Loucy (cell line): ENCODE measurements around the gene CCDC88C.

Experiments
- H2AFZ ChIP-seq: fragments of 200-600 bp; sonication (generic); 2 replicates; pipeline ENCODE4 v1.6.0; 2016; ENCODE audit warnings: antibody characterized with exemption, mild to moderate bottlenecking, low read length, moderate library complexity
- H3F3A ChIP-seq: fragments of 200-600 bp; 2 replicates; pipeline ENCODE4 v1.6.0; 2016; ENCODE audit warnings: antibody characterized with exemption, low read depth, mild to moderate bottlenecking
- H3K27me3 ChIP-seq: fragments of 200-600 bp; sonication (generic); 2 replicates; pipeline ENCODE4 v1.6.1; 2014; ENCODE audit warnings: low read length, mild to moderate bottlenecking; ENCODE audit not compliant: insufficient read depth, poor library complexity, severe bottlenecking
- H3K36me3 ChIP-seq: fragments of 200-600 bp; sonication (generic); 2 replicates; pipeline ENCODE4 v1.6.1; 2016; ENCODE audit warnings: low read length; ENCODE audit not compliant: insufficient read depth
- H3K4me1 ChIP-seq: fragments of 200-600 bp; sonication (generic); 2 replicates; pipeline ENCODE4 v1.5.1; 2014; ENCODE audit warnings: low read length, mild to moderate bottlenecking; ENCODE audit not compliant: insufficient read depth, poor library complexity, severe bottlenecking
- H3K4me2 ChIP-seq: fragments of 200-600 bp; sonication (generic); 2 replicates; pipeline ENCODE4 v1.6.0; 2014; ENCODE audit warnings: antibody characterized with exemption, low read length, low read depth, mild to moderate bottlenecking; ENCODE audit not compliant: poor library complexity, severe bottlenecking
- H3K4me3 ChIP-seq: fragments of 200-600 bp; sonication (generic); 2 replicates; pipeline ENCODE4 v1.5.1; 2014; ENCODE audit warnings: low read length, mild to moderate bottlenecking, mixed read lengths; ENCODE audit not compliant: poor library complexity, severe bottlenecking
- H3K79me2 ChIP-seq: fragments of 200-600 bp; sonication (generic); 2 replicates; pipeline ENCODE4 v1.6.1; 2014; ENCODE audit warnings: low read length; ENCODE audit not compliant: insufficient read depth
- H3K9ac ChIP-seq: fragments of 200-600 bp; sonication (generic); 2 replicates; pipeline ENCODE4 v1.6.0; 2014; ENCODE audit warnings: mild to moderate bottlenecking, low read depth, low read length, moderate library complexity; ENCODE audit not compliant: poor library complexity, severe bottlenecking
- H3K9me2 ChIP-seq: fragments of 200-600 bp; sonication (generic); replicated peaks from 2 replicates; pipeline ENCODE4 v1.6.1; 2016; ENCODE audit warnings: low read depth, low read length, mixed read lengths
- H3K9me3 ChIP-seq: fragments of 200-600 bp; sonication (generic); 2 replicates; pipeline ENCODE4 v1.6.1; 2014; ENCODE audit warnings: mild to moderate bottlenecking, antibody characterized with exemption, low read length, low read depth; ENCODE audit not compliant: insufficient read depth
- H4K20me1 ChIP-seq: fragments of 200-600 bp; sonication (generic); 2 replicates; pipeline ENCODE4 v1.6.0; 2014; ENCODE audit warnings: antibody characterized with exemption, low read length, mild to moderate bottlenecking; ENCODE audit not compliant: insufficient read depth, poor library complexity, severe bottlenecking
- CTCF ChIP-seq: fragments of 200-600 bp; sonication (generic); conservative IDR thresholded peaks from 2 replicates; pipeline ENCODE4 v1.5.1; 2014; ENCODE audit warnings: mild to moderate bottlenecking, antibody characterized with exemption, low read length
- EZH2phosphoT487 ChIP-seq: fragments of 200-600 bp; IDR thresholded peaks from 2 replicates; pipeline ENCODE4 v1.6.1; 2018; ENCODE audit warnings: antibody characterized with exemption, mild to moderate bottlenecking, moderate library complexity, borderline replicate concordance

Gene CCDC88C

DNA sequence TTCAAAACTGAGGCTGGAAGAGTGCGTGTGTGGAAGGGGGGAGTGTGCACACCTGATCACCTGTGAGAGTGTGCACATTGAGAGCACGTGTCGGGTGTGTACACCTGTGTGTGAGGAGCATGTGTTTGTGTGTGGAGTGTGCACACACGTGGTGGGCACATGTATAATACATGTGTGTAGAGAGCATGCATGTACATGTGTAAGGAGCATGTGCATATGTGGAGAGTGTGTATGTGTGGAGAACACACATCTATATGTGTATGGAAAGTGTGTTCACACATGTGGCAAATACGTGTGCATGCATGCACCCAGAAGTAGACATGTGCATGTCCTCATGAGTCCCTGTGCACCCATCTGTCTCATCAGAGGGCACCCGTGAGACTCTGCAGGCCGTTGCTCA lies 110.0 kb downstream of the CCDC88C start:
- no peaks in the 10 kb centered on the region for H3F3A ChIP-seq
- no peak overlapping the region for H3K4me3 ChIP-seq
- no peak overlapping the region for H2AFZ ChIP-seq
- TF ChIP-seq EZH2phosphoT487 (no peak), CTCF (no peak)
- H3K4me2 ChIP-seq: no peak overlapping the region
- H4K20me1 ChIP-seq: peaks cover 8% of the 10 kb centered on the region
- H3K9me2 ChIP-seq: no peaks in the 10 kb centered on the region
- H3K9me3 ChIP-seq: no peaks in the 10 kb centered on the region
- no peaks in the 10 kb centered on the region for H3K27me3 ChIP-seq
- peaks cover 4% of the 10 kb centered on the region for H3K4me1 ChIP-seq
- H3K9ac ChIP-seq: no peak overlapping the region
- H3K36me3 ChIP-seq: peaks cover 90% of the 10 kb centered on the region
- H3K79me2 ChIP-seq: peaks cover 3% of the 10 kb centered on the region; the same call in 1 of the 2 replicates

- Histone ChIP-seq H3K9me2 (no peaks in the 10 kb centered on the region), H3K79me2 (peaks cover 3% of the 10 kb centered on the region; the same call in 1 of the 2 replicates), H3K4me3 (no peak overlapping the region), H4K20me1 (peaks cover 8% of the 10 kb centered on the region), H3K36me3 (peaks cover 90% of the 10 kb centered on the region), H2AFZ (no peak overlapping the region), H3K27me3 (no peaks in the 10 kb centered on the region), H3F3A (no peaks in the 10 kb centered on the region), H3K9me3 (no peaks in the 10 kb centered on the region), H3K4me2 (no peak overlapping the region), H3K4me1 (peaks cover 4% of the 10 kb centered on the region), H3K9ac (no peak overlapping the region)
- TF ChIP-seq EZH2phosphoT487 (no peak), CTCF (no peak)
Observed at GRCh38 chr14:91307046-91307445, 110.6 kb downstream of the CCDC88C start.

GRCh38 chr14:91306547-91306946 lies 111.1 kb downstream of the CCDC88C start:
- H2AFZ ChIP-seq: no peak overlapping the region
- no peaks in the 10 kb centered on the region for H3F3A ChIP-seq
- peaks cover 3% of the 10 kb centered on the region; the same call in 1 of the 2 replicates for H3K79me2 ChIP-seq
- no peaks in the 10 kb centered on the region for H3K9me3 ChIP-seq
- no peaks in the 10 kb centered on the region for H3K27me3 ChIP-seq
- peaks cover 8% of the 10 kb centered on the region for H4K20me1 ChIP-seq
- H3K4me1 ChIP-seq: peaks cover 2% of the 10 kb centered on the region
- peaks cover 94% of the 10 kb centered on the region for H3K36me3 ChIP-seq
- H3K4me3 ChIP-seq: no peak overlapping the region
- H3K4me2 ChIP-seq: no peak overlapping the region
- no peak overlapping the region for H3K9ac ChIP-seq
- TF ChIP-seq EZH2phosphoT487 (no peak), CTCF (no peak)
- no peaks in the 10 kb centered on the region for H3K9me2 ChIP-seq
